GM10266 (cell line): ENCODE measurements around the gene ZNF25.
A peak's percentile ranks its signal among the peaks of the same experiment; 100 is the strongest.
"Not testable (repeated sequence)": the region's sequence is repeated elsewhere in the genome, so short reads cannot be mapped to it uniquely, and the experiment has no call there.

ENCODE experiments used
- DNase-seq: peaks from one replicate; pipeline ENCODE4 v3.0.0; 2012; ENCODE audit errors: extremely low spot score
- CTCF ChIP-seq: IDR thresholded peaks from 2 replicates; pipeline ENCODE4 v1.5.1; 2012; ENCODE audit warnings: mild to moderate bottlenecking, low read depth; ENCODE audit not compliant: control insufficient read depth, insufficient read depth; ENCODE audit errors: missing control alignments

ZNF25 gene

GRCh38 chr10:37976091-37976879, at the start of gene ZNF25:
TSS of gene ZNF25 (minus strand) at chr10:37976647. CDS start at chr10:37971722, 4,925 bp downstream.
- TF ChIP-seq CTCF: peak; percentile 87
- peak; percentile 96 for DNase-seq

GRCh38 chr10:38025283-38025682, 48.8 kb upstream of the ZNF25 start:
- DNase-seq: no peak
- TF ChIP-seq CTCF: no peak

GRCh38 chr10:38019124-38019523, 42.7 kb upstream of the ZNF25 start:
- not testable (repeated sequence) for DNase-seq

- TF ChIP-seq CTCF: no peak
- no peak for DNase-seq
Observed at GRCh38 chr10:38016354-38016753, 39.9 kb upstream of the ZNF25 start.

- peak; percentile 82 for DNase-seq
Observed at GRCh38 chr10:38010119-38010903, 33.9 kb upstream of the ZNF25 start, which contains the start of gene ZNF33A. TSS of gene ZNF33A (plus strand) at chr10:38010675. CDS start at chr10:38012342, 1,667 bp downstream.

GRCh38 chr10:38007991-38008390, 31.5 kb upstream of the ZNF25 start:
- no peak for TF ChIP-seq CTCF
- DNase-seq: no peak

More at GRCh38 chr10:38010119-38010903, 33.9 kb upstream of the ZNF25 start, which contains the start of gene ZNF33A:
- no peak for TF ChIP-seq CTCF

- no peak for TF ChIP-seq CTCF
- DNase-seq: no peak
Observed at GRCh38 chr10:38007551-38007950, 31.1 kb upstream of the ZNF25 start.
